HepG2 (cell line): Measurements from ENCODE around the gene ATPAF1. TPM values are rescaled to one million over a fixed set of nuclear protein-coding genes. Genes with fewer than 3 reads are reported as not detected.

Experiments used
- E2F1 ChIP-seq: sonication (generic); formaldehyde crosslinking; IDR thresholded peaks from 2 replicates; pipeline ENCODE4 v1.5.0; 2020; ENCODE audit warnings: missing genetic modification reagents
- FOXP4 ChIP-seq: sonication (generic); formaldehyde crosslinking; IDR thresholded peaks from 2 replicates; pipeline ENCODE4 v1.4.0; 2020; ENCODE audit warnings: missing genetic modification reagents
- HIC2 ChIP-seq: sonication (generic); formaldehyde crosslinking; IDR thresholded peaks from 2 replicates; pipeline ENCODE4 v1.9.0; 2022; ENCODE audit warnings: low read depth, missing genetic modification reagents
- KLF9 ChIP-seq: IDR thresholded peaks from 2 replicates; pipeline ENCODE4 v1.6.1; 2016; ENCODE audit warnings: low read depth
- LBX2 ChIP-seq: sonication (generic); formaldehyde crosslinking; IDR thresholded peaks from 2 replicates; pipeline ENCODE4 v1.5.0; 2020; ENCODE audit warnings: missing genetic modification reagents, mild to moderate bottlenecking, borderline replicate concordance
- MTF1 ChIP-seq: sonication (generic); formaldehyde crosslinking; IDR thresholded peaks from 2 replicates; pipeline ENCODE4 v1.5.0; 2020; ENCODE audit warnings: missing genetic modification reagents
- NPAS2 ChIP-seq: sonication (generic); formaldehyde crosslinking; IDR thresholded peaks from 2 replicates; pipeline ENCODE4 v1.8.0; 2022; ENCODE audit warnings: mild to moderate bottlenecking, missing genetic modification reagents, borderline replicate concordance
- RCOR2 ChIP-seq: IDR thresholded peaks from 2 replicates; pipeline ENCODE4 v1.6.1; 2016; ENCODE audit warnings: missing biosample characterization, missing genetic modification reagents
- RNF2 ChIP-seq: fragments of 450-650 bp; conservative IDR thresholded peaks from 2 replicates; pipeline ENCODE4 v1.6.1; 2016; ENCODE audit warnings: low read depth
- SAFB2 ChIP-seq: sonication (generic); formaldehyde crosslinking; IDR thresholded peaks from 2 replicates; pipeline ENCODE4 v1.5.1; 2020; ENCODE audit warnings: missing genetic modification reagents, low read depth, mild to moderate bottlenecking, borderline replicate concordance
- SIX1 ChIP-seq: sonication (generic); formaldehyde crosslinking; IDR thresholded peaks from 2 replicates; pipeline ENCODE4 v1.4.0; 2020; ENCODE audit warnings: missing genetic modification reagents, borderline replicate concordance
- SYNCRIP ChIP-seq: fragments of 200-400 bp; formaldehyde crosslinking; IDR thresholded peaks from 2 replicates; pipeline ENCODE4 v1.6.1; 2018; ENCODE audit warnings: mild to moderate bottlenecking, low read depth, low read length; ENCODE audit not compliant: insufficient read depth
- ZBTB26 ChIP-seq: IDR thresholded peaks from 2 replicates; pipeline ENCODE4 v1.6.1; 2016; ENCODE audit warnings: missing compliant biosample characterization, missing genetic modification reagents, borderline replicate concordance
- ZNF24 ChIP-seq: fragments of 450-650 bp; IDR thresholded peaks from 2 replicates; pipeline ENCODE4 v1.6.1; 2017; ENCODE audit warnings: antibody characterized with exemption, mild to moderate bottlenecking
- ZNF296 ChIP-seq: sonication (generic); formaldehyde crosslinking; conservative IDR thresholded peaks from 2 replicates; pipeline ENCODE4 v1.5.0; 2020; ENCODE audit warnings: mild to moderate bottlenecking, missing genetic modification reagents
- ZNF788 ChIP-seq: sonication (generic); formaldehyde crosslinking; IDR thresholded peaks from 2 replicates; pipeline ENCODE4 v1.5.0; 2020; ENCODE audit warnings: mild to moderate bottlenecking, missing genetic modification reagents, borderline replicate concordance
- ZNF839 ChIP-seq: sonication (generic); formaldehyde crosslinking; IDR thresholded peaks from 2 replicates; pipeline ENCODE4 v1.4.0; 2020; ENCODE audit warnings: missing genetic modification reagents, mild to moderate bottlenecking, borderline replicate concordance
- ZSCAN20 ChIP-seq: sonication (generic); formaldehyde crosslinking; IDR thresholded peaks from 2 replicates; pipeline ENCODE4 v1.4.0; 2020; ENCODE audit warnings: missing genetic modification reagents, mild to moderate bottlenecking, borderline replicate concordance
- polyA plus RNA-seq, 8 experiments: library from polyadenylated mRNA; depleted of rRNA in 3 of 8; stranded (reverse) in 7 of 8; unstranded in 1 of 8; fragments of >200 nt; fragmentation: Illumina TruSeq in 4 of 8; extraction: Trizol in 4 of 8; gene quantifications; 2 replicates each; pipeline versions ENCODE4 v1.2.1 to v1.2.3, GENCODE V29; 2011 to 2016; ENCODE audit warnings: low read depth in 4 of 8, missing spikeins in 1 of 8, mixed read lengths in 1 of 8; ENCODE audit not compliant: insufficient read depth in 1 of 8
- total RNA-seq, 5 experiments: library from RNA; depleted of rRNA; stranded (reverse); fragments of >200 nt; fragmentation: Illumina TruSeq; extraction: Trizol; gene quantifications; 2 replicates each; pipeline ENCODE4 v1.2.3, GENCODE V29; 2016; ENCODE audit warnings: low read depth in 1 of 5
- TF ChIP-seq, protein P1 (sequence below): sonication (generic); formaldehyde crosslinking; IDR thresholded peaks from 2 replicates; pipeline ENCODE4 v1.8.0; 2023; ENCODE audit warnings: mild to moderate bottlenecking, missing genetic modification reagents
- TF ChIP-seq, protein P2 (sequence below): IDR thresholded peaks from 2 replicates; pipeline ENCODE4 v1.6.1; 2016; ENCODE audit warnings: mild to moderate bottlenecking, missing biosample characterization, missing genetic modification reagents

ATPAF1 gene
- total and polyA plus RNA-seq, 2 of the 13 experiments (the other 11 are each of a cell fraction or from before 2014, with no cell fraction given) = 66.6 to 76.7 TPM

DNA sequence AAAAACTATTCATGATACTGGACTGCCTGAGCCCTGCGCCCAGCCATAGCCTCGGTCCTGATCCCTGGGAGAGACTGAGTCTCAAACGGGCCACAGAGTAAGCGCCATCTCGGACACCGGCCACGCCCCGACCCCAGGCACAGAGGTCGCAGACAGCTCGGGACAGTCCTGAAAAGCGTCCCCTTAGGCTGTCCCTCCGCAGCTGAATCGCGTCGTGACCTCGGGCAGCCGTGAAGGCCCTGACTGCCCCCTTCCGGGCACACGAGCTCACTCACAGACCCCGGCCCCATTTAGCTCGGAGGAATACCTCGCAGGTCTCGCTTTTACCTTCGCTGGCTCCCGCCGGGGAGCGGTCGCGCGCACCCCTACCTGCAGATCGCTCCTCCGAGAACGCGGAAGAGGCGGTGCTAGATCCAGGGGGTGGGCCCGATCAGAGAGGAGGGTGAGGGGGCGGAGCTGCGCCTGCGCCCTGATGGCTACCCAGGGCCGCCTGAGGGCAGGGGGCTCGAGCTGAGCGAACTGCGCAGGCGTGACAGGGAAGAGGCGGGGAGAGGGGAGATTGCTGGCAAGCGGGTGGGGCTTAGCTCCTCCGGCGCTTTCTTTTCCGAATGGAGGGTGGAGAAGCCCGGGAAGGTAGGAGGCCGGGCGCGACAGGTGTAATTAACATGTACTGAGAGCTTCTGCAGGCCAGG is 64.2 kb downstream of the ATPAF1 start, which contains the start of gene MKNK1 (continued):
- TF ChIP-seq ZNF24 (no peak), ZBTB26 (CRISPR knock-in tag) (0 out of 2 replicates have a peak, but pooled peaks have one; percentile 50), ZNF296 (CRISPR knock-in tag) (no peak), MTF1 (no peak), NPAS2 (CRISPR knock-in tag) (no peak), FOXP4 (no peak), SIX1 (CRISPR knock-in tag) (no peak), SYNCRIP (no peak), ZNF788 (CRISPR knock-in tag) (peak; percentile 84; the same call in 1 of the 2 replicates), E2F1 (peak; percentile 50), HIC2 (CRISPR knock-in tag) (no peak), RCOR2 (CRISPR knock-in tag) (no peak), KLF9 (CRISPR knock-in tag) (0 out of 2 replicates have a peak, but pooled peaks have one; percentile 41), ZSCAN20 (CRISPR knock-in tag) (0 out of 2 replicates have a peak, but pooled peaks have one; percentile 16), SAFB2 (CRISPR knock-in tag) (peak; percentile 14; the same call in 1 of the 2 replicates), ZNF839 (CRISPR knock-in tag) (peak; percentile 52; the same call in 1 of the 2 replicates), RNF2 (peak; percentile 54; the same call in 1 of the 2 replicates), LBX2 (no peak; the same call in 1 of the 2 replicates)
- TF ChIP-seq, protein P1, sequence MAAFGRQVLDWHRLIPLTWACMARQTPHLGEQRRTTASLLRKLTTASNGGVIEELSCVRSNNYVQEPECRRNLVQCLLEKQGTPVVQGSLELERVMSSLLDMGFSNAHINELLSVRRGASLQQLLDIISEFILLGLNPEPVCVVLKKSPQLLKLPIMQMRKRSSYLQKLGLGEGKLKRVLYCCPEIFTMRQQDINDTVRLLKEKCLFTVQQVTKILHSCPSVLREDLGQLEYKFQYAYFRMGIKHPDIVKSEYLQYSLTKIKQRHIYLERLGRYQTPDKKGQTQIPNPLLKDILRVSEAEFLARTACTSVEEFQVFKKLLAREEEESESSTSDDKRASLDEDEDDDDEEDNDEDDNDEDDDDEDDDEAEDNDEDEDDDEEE (CRISPR knock-in tag) = no peak; the same call in 1 of the 2 replicates
- TF ChIP-seq, protein P2, sequence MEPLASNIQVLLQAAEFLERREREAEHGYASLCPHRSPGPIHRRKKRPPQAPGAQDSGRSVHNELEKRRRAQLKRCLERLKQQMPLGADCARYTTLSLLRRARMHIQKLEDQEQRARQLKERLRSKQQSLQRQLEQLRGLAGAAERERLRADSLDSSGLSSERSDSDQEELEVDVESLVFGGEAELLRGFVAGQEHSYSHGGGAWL (CRISPR knock-in tag) = peak; percentile 75
